ENCODE results near the gene TRNAU1AP.
A peak's percentile ranks its signal among the peaks of the same experiment; 100 is the strongest.

DNA sequence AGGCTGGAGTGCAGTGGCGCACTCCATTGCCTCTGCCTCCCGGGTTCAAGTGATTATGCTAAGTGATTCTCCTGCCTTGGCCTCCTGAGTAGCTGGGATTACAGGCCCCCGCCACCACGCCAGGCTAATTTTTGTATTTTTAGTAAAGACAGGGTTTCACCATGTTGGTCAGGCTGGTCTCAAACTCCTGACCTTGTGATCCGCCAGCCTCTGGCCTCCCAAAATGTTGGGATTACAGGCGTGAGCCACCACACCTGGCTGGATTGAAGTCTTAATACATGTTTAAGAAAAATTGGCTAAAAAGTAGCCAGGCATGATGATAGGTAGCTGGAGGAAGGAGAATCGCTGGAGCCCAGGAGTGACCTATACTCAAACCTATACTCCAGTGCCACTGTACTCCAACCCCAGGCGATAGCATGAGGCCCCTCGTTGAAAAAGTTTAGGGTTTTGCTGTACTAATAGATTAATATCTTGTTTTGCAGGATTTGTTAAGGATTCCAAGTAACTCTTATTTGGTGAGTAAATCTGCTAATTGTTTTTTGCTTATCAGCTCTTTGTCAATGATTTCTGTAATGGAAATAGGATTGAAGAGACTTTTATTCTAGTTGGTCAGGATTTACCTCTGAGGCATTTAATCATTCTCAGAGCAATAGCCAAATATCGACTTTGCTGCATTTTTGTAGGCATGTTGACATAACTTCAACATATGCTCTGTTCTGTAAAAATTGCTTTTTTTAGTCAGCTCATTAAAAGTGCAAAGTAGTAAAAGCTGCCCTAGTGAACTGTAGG is 45.0 kb upstream of the TRNAU1AP start:
- TF ChIP-seq POLR2AphosphoS5 (IDR thresholded peaks at IDR 0.05; ENCODE audit: low read depth, low read length) (peak; percentile 9; the same call in 1 of the 2 replicates), FOXP2 (optimal IDR thresholded peaks at IDR 0.05; ENCODE audit: borderline replicate concordance, extremely low read depth, extremely low read length, insufficient read depth) (no peak), SIN3A (IDR thresholded peaks at IDR 0.05; ENCODE audit: borderline replicate concordance, insufficient read depth, low read length) (no peak), TAF1 (IDR thresholded peaks at IDR 0.05; ENCODE audit: borderline replicate concordance, insufficient read depth, low read length) (no peak)
- TF ChIP-seq, protein P1, sequence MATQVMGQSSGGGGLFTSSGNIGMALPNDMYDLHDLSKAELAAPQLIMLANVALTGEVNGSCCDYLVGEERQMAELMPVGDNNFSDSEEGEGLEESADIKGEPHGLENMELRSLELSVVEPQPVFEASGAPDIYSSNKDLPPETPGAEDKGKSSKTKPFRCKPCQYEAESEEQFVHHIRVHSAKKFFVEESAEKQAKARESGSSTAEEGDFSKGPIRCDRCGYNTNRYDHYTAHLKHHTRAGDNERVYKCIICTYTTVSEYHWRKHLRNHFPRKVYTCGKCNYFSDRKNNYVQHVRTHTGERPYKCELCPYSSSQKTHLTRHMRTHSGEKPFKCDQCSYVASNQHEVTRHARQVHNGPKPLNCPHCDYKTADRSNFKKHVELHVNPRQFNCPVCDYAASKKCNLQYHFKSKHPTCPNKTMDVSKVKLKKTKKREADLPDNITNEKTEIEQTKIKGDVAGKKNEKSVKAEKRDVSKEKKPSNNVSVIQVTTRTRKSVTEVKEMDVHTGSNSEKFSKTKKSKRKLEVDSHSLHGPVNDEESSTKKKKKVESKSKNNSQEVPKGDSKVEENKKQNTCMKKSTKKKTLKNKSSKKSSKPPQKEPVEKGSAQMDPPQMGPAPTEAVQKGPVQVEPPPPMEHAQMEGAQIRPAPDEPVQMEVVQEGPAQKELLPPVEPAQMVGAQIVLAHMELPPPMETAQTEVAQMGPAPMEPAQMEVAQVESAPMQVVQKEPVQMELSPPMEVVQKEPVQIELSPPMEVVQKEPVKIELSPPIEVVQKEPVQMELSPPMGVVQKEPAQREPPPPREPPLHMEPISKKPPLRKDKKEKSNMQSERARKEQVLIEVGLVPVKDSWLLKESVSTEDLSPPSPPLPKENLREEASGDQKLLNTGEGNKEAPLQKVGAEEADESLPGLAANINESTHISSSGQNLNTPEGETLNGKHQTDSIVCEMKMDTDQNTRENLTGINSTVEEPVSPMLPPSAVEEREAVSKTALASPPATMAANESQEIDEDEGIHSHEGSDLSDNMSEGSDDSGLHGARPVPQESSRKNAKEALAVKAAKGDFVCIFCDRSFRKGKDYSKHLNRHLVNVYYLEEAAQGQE (IDR thresholded peaks at IDR 0.05; ENCODE audit: insufficient read depth in 1 of 2, low read depth in 2 of 2, low read length in 2 of 2), result no peak

Measured in PFSK-1 (cell line).